Measurements from ENCODE around the gene SLC9A3. TPM values are rescaled to one million over a fixed set of nuclear protein-coding genes. Genes with fewer than 3 reads are reported as not detected.
A peak's percentile ranks its signal among the peaks of the same experiment; 100 is the strongest.

The SLC9A3 gene
- total and polyA plus RNA-seq, 7 donors, result 0.81 to 1.7 (median 1.2) TPM

- ATAC-seq (no peak), DNase-seq (peak in 1 of 2 donors; percentile 50)
- H3K4me1 ChIP-seq, result no peaks in the 10 kb centered on the region
- H3K9me3 ChIP-seq, result no peaks in the 10 kb centered on the region
- TF ChIP-seq, protein P1, sequence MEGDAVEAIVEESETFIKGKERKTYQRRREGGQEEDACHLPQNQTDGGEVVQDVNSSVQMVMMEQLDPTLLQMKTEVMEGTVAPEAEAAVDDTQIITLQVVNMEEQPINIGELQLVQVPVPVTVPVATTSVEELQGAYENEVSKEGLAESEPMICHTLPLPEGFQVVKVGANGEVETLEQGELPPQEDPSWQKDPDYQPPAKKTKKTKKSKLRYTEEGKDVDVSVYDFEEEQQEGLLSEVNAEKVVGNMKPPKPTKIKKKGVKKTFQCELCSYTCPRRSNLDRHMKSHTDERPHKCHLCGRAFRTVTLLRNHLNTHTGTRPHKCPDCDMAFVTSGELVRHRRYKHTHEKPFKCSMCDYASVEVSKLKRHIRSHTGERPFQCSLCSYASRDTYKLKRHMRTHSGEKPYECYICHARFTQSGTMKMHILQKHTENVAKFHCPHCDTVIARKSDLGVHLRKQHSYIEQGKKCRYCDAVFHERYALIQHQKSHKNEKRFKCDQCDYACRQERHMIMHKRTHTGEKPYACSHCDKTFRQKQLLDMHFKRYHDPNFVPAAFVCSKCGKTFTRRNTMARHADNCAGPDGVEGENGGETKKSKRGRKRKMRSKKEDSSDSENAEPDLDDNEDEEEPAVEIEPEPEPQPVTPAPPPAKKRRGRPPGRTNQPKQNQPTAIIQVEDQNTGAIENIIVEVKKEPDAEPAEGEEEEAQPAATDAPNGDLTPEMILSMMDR (IDR thresholded peaks at IDR 0.05), result no peak
- no peak overlapping the region for H3K27ac ChIP-seq
- H3K4me3 ChIP-seq, result no peak overlapping the region
- no peaks in the 10 kb centered on the region for H3K36me3 ChIP-seq (ENCODE audit: insufficient read depth in 1 of 2, low read depth in 1 of 2)
- peaks cover 0 to 13% (median 6%) of the 10 kb centered on the region in 3 donors for H3K27me3 ChIP-seq (ENCODE audit: insufficient read depth in 3 of 3, low read length in 2 of 3)
- 75 to 80% (median 78%) methylated on average over 25 of the region's 25 CpGs for WGBS, 3 donors
- intact Hi-C loops (cut with DNase I), result no loop called here
Measured at GRCh38 chr5:430214-430925, 93.9 kb downstream of the SLC9A3 start.

- intact Hi-C loops (cut with DNase I), result no loop called here
- Histone ChIP-seq H3K27ac (no peak overlapping the region), H3K36me3 (ENCODE audit: insufficient read depth in 1 of 2, low read depth in 1 of 2) (no peaks in the 10 kb centered on the region), H3K4me1 (no peaks in the 10 kb centered on the region), H3K27me3 (ENCODE audit: insufficient read depth in 3 of 3, low read length in 2 of 3) (peaks cover 0 to 13% (median 6%) of the 10 kb centered on the region in 3 donors), H3K4me3 (no peak overlapping the region), H3K9me3 (no peaks in the 10 kb centered on the region)
- DNase-seq (peak in 1 of 2 donors; percentile 34), ATAC-seq (peak in 1 of 4 donors; percentile 12)
- 41 to 45% (median 43%) methylated on average over 31 to 35 of the region's 35 CpGs for WGBS, 3 donors
- TF ChIP-seq, protein P1 (IDR thresholded peaks at IDR 0.05), result no peak
Measured at GRCh38 chr5:429453-430188, 94.6 kb downstream of the SLC9A3 start.

- intact Hi-C loops (cut with DNase I), result no loop called here
- no peaks in the 10 kb centered on the region for H3K9me3 ChIP-seq
- no peak overlapping the region for H3K4me3 ChIP-seq
- peaks cover 0 to 13% (median 6%) of the 10 kb centered on the region in 3 donors for H3K27me3 ChIP-seq (ENCODE audit: insufficient read depth in 3 of 3, low read length in 2 of 3)
- peak in 1 of 2 donors; percentile 44 for DNase-seq
- H3K27ac ChIP-seq, result no peak overlapping the region
- ATAC-seq, result no peak
- no peaks in the 10 kb centered on the region for H3K4me1 ChIP-seq
- WGBS, 3 donors, result 83 to 86% (median 85%) methylated on average over 19 to 22 of the region's 22 CpGs
- TF ChIP-seq, protein P1 (IDR thresholded peaks at IDR 0.05), result no peak
- H3K36me3 ChIP-seq (ENCODE audit: insufficient read depth in 1 of 2, low read depth in 1 of 2), result no peaks in the 10 kb centered on the region
Measured at GRCh38 chr5:428754-429452, 95.3 kb downstream of the SLC9A3 start.

- Histone ChIP-seq H3K4me3 (no peak overlapping the region), H3K27me3 (ENCODE audit: insufficient read depth in 3 of 3, low read length in 2 of 3) (peaks cover 0 to 13% (median 6%) of the 10 kb centered on the region in 3 donors), H3K27ac (no peak overlapping the region), H3K4me1 (no peaks in the 10 kb centered on the region), H3K36me3 (ENCODE audit: insufficient read depth in 1 of 2, low read depth in 1 of 2) (no peaks in the 10 kb centered on the region), H3K9me3 (no peaks in the 10 kb centered on the region)
- ATAC-seq (no peak), DNase-seq (peak in 1 of 2 donors; percentile 32)
- TF ChIP-seq, protein P1 (IDR thresholded peaks at IDR 0.05), result no peak
- 45 to 69% (median 58%) methylated on average over 11 of the region's 11 CpGs for WGBS, 3 donors
- intact Hi-C loops (cut with DNase I), result no loop called here
Measured at GRCh38 chr5:428219-428618, 96.0 kb downstream of the SLC9A3 start.

Data from psoas muscle (tissue), 8 donors.